Activated T-helper 17 cell treated with anti-CD3 and anti-CD28 coated beads, Interleukin-2, amount 50 U/mL, for 72 hours (primary cell): ENCODE results near the gene RIMS1. TPM values are rescaled to one million over a fixed set of nuclear protein-coding genes. Genes with fewer than 3 reads are reported as not detected.

Experiments used
- ATAC-seq: fragments of 150-1000 bp; cut with Tn5 transposase; replicated peaks from 2 replicates; pipeline ENCODE4 v1.10.0; 2021; ENCODE audit warnings: mild to moderate bottlenecking, moderate library complexity
- H3K27ac Mint-ChIP-seq: one replicate; pipeline ENCODE4 v1.8.0; 2022; ENCODE audit warnings: mixed read lengths
- H3K27me3 Mint-ChIP-seq: one replicate; pipeline ENCODE4 v1.8.0; 2022; ENCODE audit warnings: mixed read lengths
- H3K36me3 Mint-ChIP-seq: one replicate; pipeline ENCODE4 v1.8.0; 2022; ENCODE audit warnings: low read depth, mild to moderate bottlenecking, mixed read lengths
- H3K4me1 Mint-ChIP-seq: one replicate; pipeline ENCODE4 v1.8.0; 2022; ENCODE audit warnings: mixed read lengths
- H3K4me3 Mint-ChIP-seq: one replicate; pipeline ENCODE4 v1.8.0; 2022; ENCODE audit warnings: mild to moderate bottlenecking, mixed read lengths
- H3K9me3 Mint-ChIP-seq: one replicate; pipeline ENCODE4 v1.8.0; 2022; ENCODE audit warnings: mixed read lengths
- total RNA-seq, 2 donors: library from RNA; stranded (reverse); gene quantifications; one replicate each; pipeline ENCODE4 v1.2.3, GENCODE V29; 2022

RIMS1 gene
- total RNA-seq, 2 donors from 2014 or later: not detected

- ATAC-seq: no peak
- Mint-ChIP-seq H3K27me3 (no peaks in the 10 kb centered on the region), H3K36me3 (no peaks in the 10 kb centered on the region), H3K4me1 (no peaks in the 10 kb centered on the region), H3K9me3 (no peaks in the 10 kb centered on the region), H3K27ac (no peak overlapping the region), H3K4me3 (no peak overlapping the region)
Observed at GRCh38 chr6:72094506-72094905, 208.2 kb downstream of the RIMS1 start.

DNA sequence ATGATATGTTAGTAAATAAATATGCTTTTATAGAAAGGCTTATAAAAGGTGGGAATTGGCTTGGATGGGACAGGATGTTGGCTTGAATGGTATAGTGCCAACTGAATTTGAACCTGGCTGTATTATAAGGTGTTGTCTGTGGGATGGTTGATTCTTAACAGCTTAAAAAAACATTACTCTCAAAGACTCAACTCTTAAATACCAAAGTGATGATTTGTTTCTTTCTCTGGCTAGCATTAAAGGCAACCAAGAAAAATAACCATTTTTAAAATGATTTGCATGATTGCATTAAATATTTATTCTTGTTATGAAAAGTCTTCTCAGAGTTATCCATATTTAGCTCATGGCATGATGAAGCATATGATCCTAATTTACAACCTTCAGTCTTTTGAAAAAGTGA, 216.2 kb downstream of the RIMS1 start:
- no peak for ATAC-seq
- Mint-ChIP-seq H3K4me3 (no peak overlapping the region), H3K27me3 (no peaks in the 10 kb centered on the region), H3K9me3 (no peaks in the 10 kb centered on the region), H3K27ac (no peak overlapping the region), H3K36me3 (no peaks in the 10 kb centered on the region), H3K4me1 (no peaks in the 10 kb centered on the region)

DNA sequence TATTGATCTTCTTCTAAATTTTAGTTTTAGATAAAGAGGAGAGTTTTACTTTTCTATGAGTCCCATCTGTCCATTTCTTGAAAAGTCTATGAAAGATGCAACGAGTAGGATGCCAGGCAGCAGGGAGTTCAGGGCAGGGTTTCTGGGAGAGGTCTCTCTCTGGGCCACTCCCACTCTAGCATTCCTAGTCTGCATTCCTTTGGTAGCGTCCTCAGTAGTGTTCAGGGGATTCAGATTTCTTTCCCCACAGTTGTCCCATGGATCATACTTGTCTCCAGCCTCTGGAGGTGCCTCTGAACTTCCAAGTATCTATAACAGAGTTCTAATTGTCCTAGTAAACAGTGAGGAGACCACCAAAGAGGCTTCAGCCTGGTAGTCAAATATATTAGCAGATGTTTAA, 225.3 kb downstream of the RIMS1 start:
- no peaks in the 10 kb centered on the region for H3K27me3 Mint-ChIP-seq
- H3K36me3 Mint-ChIP-seq: no peaks in the 10 kb centered on the region
- no peak overlapping the region for H3K27ac Mint-ChIP-seq
- no peaks in the 10 kb centered on the region for H3K9me3 Mint-ChIP-seq
- H3K4me3 Mint-ChIP-seq: no peak overlapping the region
- no peak for ATAC-seq
- no peaks in the 10 kb centered on the region for H3K4me1 Mint-ChIP-seq

GRCh38 chr6:72130327-72130726, 244.0 kb downstream of the RIMS1 start:
- Mint-ChIP-seq H3K9me3 (no peaks in the 10 kb centered on the region), H3K36me3 (no peaks in the 10 kb centered on the region), H3K4me1 (no peaks in the 10 kb centered on the region), H3K27me3 (no peaks in the 10 kb centered on the region), H3K27ac (no peak overlapping the region), H3K4me3 (no peak overlapping the region)
- ATAC-seq: no peak

DNA sequence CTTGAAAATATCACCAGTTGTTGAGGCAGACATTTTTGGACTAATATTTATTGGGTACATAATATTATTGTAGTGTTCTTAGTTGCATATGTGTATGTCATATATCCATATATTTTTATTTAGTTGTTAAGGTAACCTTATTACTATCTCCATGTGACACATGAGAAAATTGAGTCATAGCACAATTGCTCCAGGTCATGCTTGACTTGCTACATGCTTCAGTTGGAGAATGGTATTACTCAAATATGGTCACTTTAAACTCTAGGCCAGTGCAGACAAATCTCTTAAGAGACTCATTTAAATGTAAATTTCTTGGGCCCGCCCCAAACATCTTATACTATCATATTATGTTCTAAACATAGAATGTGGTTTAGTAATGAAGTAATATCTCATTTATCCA, 246.1 kb downstream of the RIMS1 start:
- no peak for ATAC-seq
- no peaks in the 10 kb centered on the region for H3K27me3 Mint-ChIP-seq
- no peak overlapping the region for H3K4me3 Mint-ChIP-seq
- no peaks in the 10 kb centered on the region for H3K4me1 Mint-ChIP-seq
- H3K36me3 Mint-ChIP-seq: no peaks in the 10 kb centered on the region
- H3K9me3 Mint-ChIP-seq: no peaks in the 10 kb centered on the region
- H3K27ac Mint-ChIP-seq: no peak overlapping the region

DNA sequence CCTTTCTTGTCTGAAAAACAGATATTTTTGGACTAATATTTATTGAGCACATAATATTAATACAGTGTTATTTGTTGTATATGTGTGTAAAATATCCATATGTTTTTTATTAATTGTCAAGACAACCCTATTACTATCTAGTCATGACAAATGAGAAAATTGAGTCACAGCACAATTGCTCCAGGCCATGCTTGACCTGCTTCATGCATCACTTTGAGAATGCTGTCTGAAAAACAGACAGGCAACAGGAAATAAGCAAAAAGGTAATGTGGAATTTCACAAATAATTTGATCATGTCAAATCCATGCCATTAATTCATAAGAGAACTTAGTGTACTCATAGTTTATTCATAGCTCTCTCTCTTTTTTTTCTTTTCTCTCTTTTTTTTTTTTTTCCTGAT, 246.5 kb downstream of the RIMS1 start:
- no peaks in the 10 kb centered on the region for H3K4me1 Mint-ChIP-seq
- H3K27ac Mint-ChIP-seq: no peak overlapping the region
- no peak for ATAC-seq
- no peak overlapping the region for H3K4me3 Mint-ChIP-seq
- no peaks in the 10 kb centered on the region for H3K36me3 Mint-ChIP-seq
- H3K27me3 Mint-ChIP-seq: no peaks in the 10 kb centered on the region
- H3K9me3 Mint-ChIP-seq: no peaks in the 10 kb centered on the region

- no peaks in the 10 kb centered on the region for H3K36me3 Mint-ChIP-seq
- H3K9me3 Mint-ChIP-seq: no peaks in the 10 kb centered on the region
- ATAC-seq: no peak
- no peaks in the 10 kb centered on the region for H3K27me3 Mint-ChIP-seq
- no peaks in the 10 kb centered on the region for H3K4me1 Mint-ChIP-seq
- no peak overlapping the region for H3K27ac Mint-ChIP-seq
- no peak overlapping the region for H3K4me3 Mint-ChIP-seq
Observed at GRCh38 chr6:72133324-72133723, 247.0 kb downstream of the RIMS1 start.

- ATAC-seq: no peak
- no peaks in the 10 kb centered on the region for H3K36me3 Mint-ChIP-seq
- no peak overlapping the region for H3K27ac Mint-ChIP-seq
- no peaks in the 10 kb centered on the region for H3K27me3 Mint-ChIP-seq
- no peak overlapping the region for H3K4me3 Mint-ChIP-seq
- H3K4me1 Mint-ChIP-seq: no peaks in the 10 kb centered on the region
- H3K9me3 Mint-ChIP-seq: no peaks in the 10 kb centered on the region
Observed at GRCh38 chr6:72140795-72141194, 254.4 kb downstream of the RIMS1 start.

GRCh38 chr6:72149715-72150114, 263.4 kb downstream of the RIMS1 start:
- no peak for ATAC-seq
- Mint-ChIP-seq H3K4me1 (no peaks in the 10 kb centered on the region), H3K27ac (no peak overlapping the region), H3K9me3 (peaks cover 5% of the 10 kb centered on the region), H3K27me3 (no peaks in the 10 kb centered on the region), H3K36me3 (no peaks in the 10 kb centered on the region), H3K4me3 (no peak overlapping the region)

DNA sequence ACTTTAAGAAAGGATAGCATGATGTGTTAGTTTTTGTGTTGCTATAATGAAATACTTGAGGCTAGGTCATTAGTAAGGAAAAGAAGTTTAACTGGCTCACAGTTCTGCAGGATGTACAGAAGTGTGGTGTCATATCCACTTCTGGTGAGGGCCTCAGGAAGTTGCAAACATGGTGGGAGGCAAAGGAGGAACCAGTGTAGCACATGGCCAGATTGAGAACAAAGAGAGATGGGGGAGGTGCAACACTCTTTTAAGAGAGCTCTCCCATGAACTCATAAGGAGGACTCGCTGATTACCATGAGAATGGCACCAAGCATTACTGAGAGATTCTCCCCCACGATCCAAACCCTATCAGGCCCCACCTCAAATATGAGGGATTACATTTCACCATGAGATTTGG, 265.4 kb downstream of the RIMS1 start:
- H3K36me3 Mint-ChIP-seq: no peaks in the 10 kb centered on the region
- no peak for ATAC-seq
- peaks cover 12% of the 10 kb centered on the region for H3K9me3 Mint-ChIP-seq
- no peak overlapping the region for H3K4me3 Mint-ChIP-seq
- no peak overlapping the region for H3K27ac Mint-ChIP-seq
- no peaks in the 10 kb centered on the region for H3K4me1 Mint-ChIP-seq
- no peaks in the 10 kb centered on the region for H3K27me3 Mint-ChIP-seq

GRCh38 chr6:72175916-72176315, 289.6 kb downstream of the RIMS1 start:
- no peak overlapping the region for H3K4me3 Mint-ChIP-seq
- H3K27ac Mint-ChIP-seq: no peak overlapping the region
- H3K9me3 Mint-ChIP-seq: peaks cover 8% of the 10 kb centered on the region
- H3K27me3 Mint-ChIP-seq: peaks cover 8% of the 10 kb centered on the region
- no peaks in the 10 kb centered on the region for H3K4me1 Mint-ChIP-seq
- no peaks in the 10 kb centered on the region for H3K36me3 Mint-ChIP-seq
- ATAC-seq: no peak

- Mint-ChIP-seq H3K36me3 (peaks cover 6% of the 10 kb centered on the region), H3K27ac (no peak overlapping the region), H3K4me3 (no peak overlapping the region), H3K9me3 (peaks cover 12% of the 10 kb centered on the region), H3K27me3 (peaks cover 32% of the 10 kb centered on the region), H3K4me1 (peaks cover 4% of the 10 kb centered on the region)
- ATAC-seq: no peak
Observed at GRCh38 chr6:72182337-72183246, 296.2 kb downstream of the RIMS1 start.

DNA sequence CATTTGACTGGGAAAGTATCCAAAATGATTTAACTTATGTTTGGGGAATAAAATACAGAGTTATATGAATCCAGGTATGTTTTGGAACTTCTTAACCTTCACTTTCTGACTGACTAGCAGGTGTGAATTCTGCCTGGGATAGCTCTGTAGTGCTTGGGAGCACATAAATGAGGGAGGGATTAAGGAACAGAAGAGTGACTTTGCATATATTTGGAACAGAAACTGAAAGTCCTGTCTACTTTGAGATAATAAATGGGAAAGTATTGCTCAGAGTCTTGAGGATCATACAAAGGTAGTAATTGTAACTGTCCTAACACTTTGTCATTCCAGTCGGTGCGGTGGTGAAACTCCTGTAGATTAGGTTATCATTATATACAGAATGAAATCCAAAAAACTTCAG, 317.6 kb downstream of the RIMS1 start:
- no peaks in the 10 kb centered on the region for H3K27me3 Mint-ChIP-seq
- H3K36me3 Mint-ChIP-seq: no peaks in the 10 kb centered on the region
- H3K4me1 Mint-ChIP-seq: no peaks in the 10 kb centered on the region
- no peak overlapping the region for H3K27ac Mint-ChIP-seq
- H3K9me3 Mint-ChIP-seq: peaks cover 9% of the 10 kb centered on the region
- ATAC-seq: no peak
- H3K4me3 Mint-ChIP-seq: no peak overlapping the region

DNA sequence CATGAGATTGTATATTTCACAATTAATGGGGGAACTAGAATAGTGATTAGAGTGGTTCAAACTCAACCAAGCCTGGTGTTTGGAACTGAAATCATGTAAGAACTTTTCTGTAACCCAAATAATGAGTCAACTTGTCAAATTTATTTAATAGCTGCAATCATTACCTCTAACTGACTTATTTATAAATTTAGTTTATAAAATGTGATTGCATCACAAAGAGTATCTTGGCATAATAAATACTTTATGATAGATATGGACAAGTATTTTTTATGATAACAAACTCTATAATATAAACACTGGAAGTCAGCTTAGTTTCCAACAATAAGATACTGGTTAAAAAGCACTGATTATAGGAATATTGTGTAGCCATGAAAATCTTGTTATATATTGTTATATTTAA, 319.1 kb downstream of the RIMS1 start:
- Mint-ChIP-seq H3K4me1 (no peaks in the 10 kb centered on the region), H3K36me3 (no peaks in the 10 kb centered on the region), H3K27ac (no peak overlapping the region), H3K27me3 (no peaks in the 10 kb centered on the region), H3K9me3 (peaks cover 9% of the 10 kb centered on the region), H3K4me3 (no peak overlapping the region)
- no peak for ATAC-seq

DNA sequence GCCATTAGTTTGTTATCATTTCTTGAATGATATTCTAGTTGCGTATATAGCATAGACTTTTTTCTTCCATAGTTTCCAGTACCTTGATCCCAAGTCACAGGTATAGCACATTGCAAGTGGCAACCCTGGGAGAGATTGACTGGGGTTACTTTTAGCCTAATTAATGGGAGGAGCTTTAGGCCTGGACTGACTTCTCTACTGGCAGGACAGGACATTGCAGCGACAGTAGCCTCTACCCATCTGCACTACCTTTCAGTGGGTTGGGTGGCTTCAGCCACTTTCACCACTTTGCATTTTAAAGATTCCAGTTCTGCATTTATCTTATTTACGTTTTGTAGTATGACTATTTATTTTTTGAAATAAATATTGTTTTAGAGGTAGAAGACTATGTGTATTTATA, 320.3 kb downstream of the RIMS1 start:
- Mint-ChIP-seq H3K27me3 (no peaks in the 10 kb centered on the region), H3K4me1 (no peaks in the 10 kb centered on the region), H3K27ac (no peak overlapping the region), H3K9me3 (peaks cover 9% of the 10 kb centered on the region), H3K4me3 (no peak overlapping the region), H3K36me3 (no peaks in the 10 kb centered on the region)
- ATAC-seq: no peak
